Prostate gland (tissue), 2 donors: ENCODE data around the gene TOR1A.

ENCODE experiments used
- POLR2A ChIP-seq: fragments of 450-650 bp; IDR thresholded peaks from one replicate; pipeline ENCODE4 v1.6.1; 2016; ENCODE audit warnings: antibody characterized with exemption, mild to moderate bottlenecking
- POLR2AphosphoS5 ChIP-seq: sonication (generic); formaldehyde crosslinking; IDR thresholded peaks from one replicate; pipeline ENCODE4 v1.6.1; 2017; ENCODE audit warnings: antibody characterized with exemption
- TF ChIP-seq, protein P1 (sequence below), 4 experiments: fragments of 200-600 bp in 2 of 4; fragments of 450-650 bp in 2 of 4; sonication (generic) in 2 of 4; IDR thresholded peaks; 1 replicate in 3 of 4; 2 replicates in 1 of 4; pipeline ENCODE4 v1.5.1; 2016 to 2019; ENCODE audit warnings: antibody characterized with exemption in 4 of 4, mild to moderate bottlenecking in 2 of 4, moderate library complexity in 2 of 4

DNA sequence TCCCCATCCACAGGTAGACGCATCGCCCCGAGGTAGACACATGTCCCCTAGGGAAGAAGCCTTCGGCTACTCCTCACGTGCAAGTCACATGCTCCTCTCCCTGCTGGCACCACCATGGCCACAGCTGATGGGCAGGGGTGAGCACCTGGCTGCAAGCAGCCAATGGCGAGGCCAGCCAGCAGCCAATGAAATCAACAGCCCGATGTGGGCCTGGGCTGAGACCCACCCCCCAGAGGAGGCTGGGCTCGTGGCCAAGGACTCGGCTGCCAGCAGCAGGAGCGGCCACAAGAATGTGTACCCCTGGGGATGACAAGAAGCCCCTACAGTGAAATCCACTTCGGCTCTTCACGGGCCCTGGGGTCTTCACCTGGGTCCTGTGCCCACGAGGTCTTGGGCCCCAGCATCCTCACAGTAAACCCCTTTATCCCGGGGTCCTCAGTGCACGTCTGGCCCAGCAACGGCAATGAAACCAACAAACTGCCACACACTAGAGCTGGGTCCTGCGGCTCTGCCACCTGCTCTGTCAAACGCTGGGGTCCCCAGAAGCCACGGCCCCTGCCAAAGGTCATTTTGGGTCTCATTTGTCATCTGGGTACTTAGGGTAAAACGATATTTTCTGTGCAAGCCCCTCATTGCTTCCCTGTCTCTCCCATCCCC, 49.0 kb downstream of the TOR1A start:
- TF ChIP-seq, protein P1, sequence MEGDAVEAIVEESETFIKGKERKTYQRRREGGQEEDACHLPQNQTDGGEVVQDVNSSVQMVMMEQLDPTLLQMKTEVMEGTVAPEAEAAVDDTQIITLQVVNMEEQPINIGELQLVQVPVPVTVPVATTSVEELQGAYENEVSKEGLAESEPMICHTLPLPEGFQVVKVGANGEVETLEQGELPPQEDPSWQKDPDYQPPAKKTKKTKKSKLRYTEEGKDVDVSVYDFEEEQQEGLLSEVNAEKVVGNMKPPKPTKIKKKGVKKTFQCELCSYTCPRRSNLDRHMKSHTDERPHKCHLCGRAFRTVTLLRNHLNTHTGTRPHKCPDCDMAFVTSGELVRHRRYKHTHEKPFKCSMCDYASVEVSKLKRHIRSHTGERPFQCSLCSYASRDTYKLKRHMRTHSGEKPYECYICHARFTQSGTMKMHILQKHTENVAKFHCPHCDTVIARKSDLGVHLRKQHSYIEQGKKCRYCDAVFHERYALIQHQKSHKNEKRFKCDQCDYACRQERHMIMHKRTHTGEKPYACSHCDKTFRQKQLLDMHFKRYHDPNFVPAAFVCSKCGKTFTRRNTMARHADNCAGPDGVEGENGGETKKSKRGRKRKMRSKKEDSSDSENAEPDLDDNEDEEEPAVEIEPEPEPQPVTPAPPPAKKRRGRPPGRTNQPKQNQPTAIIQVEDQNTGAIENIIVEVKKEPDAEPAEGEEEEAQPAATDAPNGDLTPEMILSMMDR (IDR thresholded peaks at IDR 0.05) = no peak
- TF ChIP-seq POLR2A (no peak), POLR2AphosphoS5 (no peak)
